ENCODE results near the gene SGSH.

DNA sequence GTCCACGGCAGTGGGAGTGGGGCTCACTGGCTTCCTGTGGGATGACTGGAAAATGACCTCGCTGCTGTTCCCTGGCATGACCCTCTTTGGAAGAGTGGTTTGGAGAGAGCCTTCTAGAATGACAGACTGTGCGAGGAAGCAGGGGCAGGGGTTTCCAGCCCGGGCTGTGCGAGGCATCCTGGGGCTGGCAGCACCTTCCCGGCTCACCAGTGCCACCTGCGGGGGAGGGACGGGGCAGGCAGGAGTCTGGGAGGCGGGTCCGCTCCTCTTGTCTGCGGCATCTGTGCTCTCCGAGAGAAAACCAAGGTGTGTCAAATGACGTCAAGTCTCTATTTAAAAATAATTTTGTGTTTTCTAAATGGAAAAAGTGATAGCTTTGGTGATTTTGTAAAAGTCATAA, 32.7 kb upstream of the SGSH start:
- TF ChIP-seq, protein P1, sequence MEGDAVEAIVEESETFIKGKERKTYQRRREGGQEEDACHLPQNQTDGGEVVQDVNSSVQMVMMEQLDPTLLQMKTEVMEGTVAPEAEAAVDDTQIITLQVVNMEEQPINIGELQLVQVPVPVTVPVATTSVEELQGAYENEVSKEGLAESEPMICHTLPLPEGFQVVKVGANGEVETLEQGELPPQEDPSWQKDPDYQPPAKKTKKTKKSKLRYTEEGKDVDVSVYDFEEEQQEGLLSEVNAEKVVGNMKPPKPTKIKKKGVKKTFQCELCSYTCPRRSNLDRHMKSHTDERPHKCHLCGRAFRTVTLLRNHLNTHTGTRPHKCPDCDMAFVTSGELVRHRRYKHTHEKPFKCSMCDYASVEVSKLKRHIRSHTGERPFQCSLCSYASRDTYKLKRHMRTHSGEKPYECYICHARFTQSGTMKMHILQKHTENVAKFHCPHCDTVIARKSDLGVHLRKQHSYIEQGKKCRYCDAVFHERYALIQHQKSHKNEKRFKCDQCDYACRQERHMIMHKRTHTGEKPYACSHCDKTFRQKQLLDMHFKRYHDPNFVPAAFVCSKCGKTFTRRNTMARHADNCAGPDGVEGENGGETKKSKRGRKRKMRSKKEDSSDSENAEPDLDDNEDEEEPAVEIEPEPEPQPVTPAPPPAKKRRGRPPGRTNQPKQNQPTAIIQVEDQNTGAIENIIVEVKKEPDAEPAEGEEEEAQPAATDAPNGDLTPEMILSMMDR (conservative IDR thresholded peaks at IDR 0.05; ENCODE audit: low read depth, low read length), result peak; percentile 52
- TF ChIP-seq EZH2 (IDR thresholded peaks at IDR 0.05; ENCODE audit: borderline replicate concordance, low read depth, low read length, poor library complexity, severe bottlenecking), result no peak

Data from A673 (cell line).